Heart left ventricle (tissue), 16 donors: ENCODE results near the gene AK3. TPM values are rescaled to one million over a fixed set of nuclear protein-coding genes. Genes with fewer than 3 reads are reported as not detected.
"Not testable (repeated sequence)": the region's sequence is repeated elsewhere in the genome, so short reads cannot be mapped to it uniquely, and the experiment has no call there.

ENCODE experiments used
- ATAC-seq, 4 donors: fragments of 200-7000 bp; cut with Tn5 transposase; one replicate each; pipeline ENCODE4 v1.9.1; 2020 to 2022; ENCODE audit warnings: moderate library complexity in 4 of 4, mild to moderate bottlenecking in 3 of 4, moderate number of reproducible peaks in 1 of 4
- DNase-seq, 5 donors: peaks; one replicate each; pipeline ENCODE4 v3.0.0-alpha.2; 2020
- H3K27ac ChIP-seq, 12 donors: fragments of 200-600 bp; sonication (generic) in 4 of 12; one replicate each; pipeline versions ENCODE4 v1.5.0 to v1.8.0; 2016 to 2022; ENCODE audit warnings: mild to moderate bottlenecking in 2 of 12
- H3K27me3 ChIP-seq, 9 donors: fragments of 200-600 bp; sonication (generic) in 2 of 9; one replicate each; pipeline versions ENCODE4 v1.5.1 to v1.8.0; 2016 to 2022; ENCODE audit warnings: mild to moderate bottlenecking in 3 of 9
- H3K36me3 ChIP-seq, 9 donors: fragments of 200-600 bp; sonication (generic) in 2 of 9; one replicate each; pipeline versions ENCODE4 v1.5.0 to v1.8.0; 2018 to 2022; ENCODE audit warnings: mild to moderate bottlenecking in 2 of 9
- H3K4me1 ChIP-seq, 12 donors: fragments of 200-600 bp; sonication (generic) in 4 of 12; one replicate each; pipeline versions ENCODE4 v1.5.0 to v1.8.0; 2016 to 2022; ENCODE audit warnings: mild to moderate bottlenecking in 3 of 12
- H3K4me3 ChIP-seq, 12 donors: fragments of 200-600 bp; sonication (generic) in 4 of 12; one replicate each; pipeline versions ENCODE4 v1.5.0 to v1.8.0; 2017 to 2022; ENCODE audit warnings: mild to moderate bottlenecking in 9 of 12, moderate library complexity in 4 of 12
- H3K9me3 ChIP-seq, 12 donors: fragments of 200-600 bp; sonication (generic) in 4 of 12; one replicate each; pipeline versions ENCODE4 v1.5.0 to v1.8.0; 2016 to 2022; ENCODE audit warnings: mild to moderate bottlenecking in 1 of 12
- CTCF ChIP-seq, 12 donors: fragments of 200-600 bp; sonication (generic) in 4 of 12; IDR thresholded peaks; one replicate each; pipeline versions ENCODE4 v1.5.0 to v1.8.0; 2018 to 2022; ENCODE audit warnings: antibody characterized with exemption in 12 of 12, mild to moderate bottlenecking in 5 of 12
- POLR2A ChIP-seq, 2 donors: fragments of 450-650 bp; IDR thresholded peaks; one replicate each; pipeline ENCODE4 v1.6.1; 2017; ENCODE audit warnings: antibody characterized with exemption in 2 of 2, mild to moderate bottlenecking in 2 of 2, moderate library complexity in 2 of 2
- whole genome bisulfite sequencing, 4 donors: extraction: QIAGEN DNeasy Blood & Tissue Kit in 2 of 4; methylation state at CpG; one replicate each; pipeline versions ENCODE4 v1.1.5 to v1.1.7; 2013 to 2018; 5-methylcytosine and 5-hydroxymethylcytosine counted together
- intact Hi-C, 10 donors: fragments of 100-400 bp; cut with DNase I; formaldehyde crosslinking; loops; one replicate each; pipeline versions ENCODE4 v1.11.1 to v1.14.2; 2022
- polyA plus RNA-seq, 2 donors: library from polyadenylated mRNA; stranded (reverse); fragments of 200-250 nt; gene quantifications; one replicate each; pipeline ENCODE4 v1.2.3, GENCODE V29; 2013
- total RNA-seq, 9 donors: library from RNA; depleted of rRNA in 2 of 9; stranded (reverse); fragments of >200 nt in 2 of 9; fragmentation: NEBNext Ultra II Directional in 3 of 9; extraction: Animal tissue kit (Norgen Biotek cat#: 25700) in 3 of 9; gene quantifications; one replicate each; pipeline versions ENCODE4 v1.1.0 to v1.2.4, GENCODE V29; 2016 to 2023
- donor health status: ischemic (EF 13 %, LVEDD 7.1; RV severe dilation, severe dysfunction).
- donor health status: healthy with polysubstance abuse.
- donor health status: DM: no; HTN: yes; CAD: no.
- donor health status: DM: no; HTN: no; CAD: no.
- donor health status: ischemic (EF 25% LVEDD 6.9; RV normal size, moderate dysfunction).
- donor health status: ischemic (EF 25% LVEDD 5.7; RV mildly dilated, moderate dysfunction).
- donor health status: healthy.
- donor health status: DM: yes; HTN: yes; CAD: no.
- donor health status: ischemic (EF 35%, LVEDD 5.7; RV mildly dilated, moderate dysfunction).
- donor health status: nonischemic (EF 11% LVEDD 7.7; RV severe dilation, severe dysfunction).
- donor health status: DM: yes; HTN: yes; CAD: no.
- donor health status: PGD.
- donor health status: ischemic (EF 29% LVEDD 5.4; RV normal size, mild dysfunction).
- donor health status: nonischemic (EF 23%, LVEDD 6.1; RV moderate dilation, normal function).

AK3 gene
- total and polyA plus RNA-seq, 11 donors: 47.8 to 231 (median 149) TPM

GRCh38 chr9:4784403-4784802 is 43.4 kb upstream of the AK3 start:
- no peaks in the 10 kb centered on the region for H3K36me3 ChIP-seq
- no peaks in the 10 kb centered on the region for H3K4me1 ChIP-seq
- H3K27me3 ChIP-seq: peaks cover 0 to 4% (median 0%) of the 10 kb centered on the region in 9 donors
- intact Hi-C loops: no loop called here
- whole genome bisulfite sequencing, 4 donors: 76 to 82% (median 78%) methylated on average over 2 of the region's 2 CpGs
- no peak overlapping the region for H3K4me3 ChIP-seq
- H3K9me3 ChIP-seq: no peaks in the 10 kb centered on the region
- no peak overlapping the region for H3K27ac ChIP-seq
- DNase-seq: no peak
- TF ChIP-seq POLR2A (IDR thresholded peaks at IDR 0.05): no peak
- no peak for TF ChIP-seq CTCF (IDR thresholded peaks at IDR 0.05)
- no peak for ATAC-seq

GRCh38 chr9:4783191-4783590 is 42.2 kb upstream of the AK3 start:
- H3K4me1 ChIP-seq, intact Hi-C loops, DNase-seq, H3K27ac ChIP-seq, H3K36me3 ChIP-seq, ATAC-seq, H3K4me3 ChIP-seq, H3K9me3 ChIP-seq, H3K27me3 ChIP-seq: not testable (repeated sequence)
- 84 to 86% (median 85%) methylated on average over 4 of the region's 4 CpGs for WGBS, 4 donors

- Histone ChIP-seq H3K4me3 (no peak overlapping the region), H3K27ac (no peak overlapping the region), H3K36me3 (no peaks in the 10 kb centered on the region), H3K27me3 (peaks cover 0 to 4% (median 0%) of the 10 kb centered on the region in 9 donors), H3K4me1 (no peaks in the 10 kb centered on the region), H3K9me3 (no peaks in the 10 kb centered on the region)
- intact Hi-C loops: no loop called here
- ATAC-seq (no peak), DNase-seq (no peak)
- 59 to 70% (median 64%) methylated on average over 2 of the region's 2 CpGs for WGBS, 4 donors
- no peak for TF ChIP-seq CTCF (IDR thresholded peaks at IDR 0.05)
- no peak for TF ChIP-seq POLR2A (IDR thresholded peaks at IDR 0.05)
Measured at GRCh38 chr9:4781408-4781807, 40.4 kb upstream of the AK3 start.

GRCh38 chr9:4780651-4781050 is 39.6 kb upstream of the AK3 start:
- WGBS, 4 donors: 75 to 93% (median 88%) methylated on average over 1 of the region's 1 CpG
- TF ChIP-seq CTCF (IDR thresholded peaks at IDR 0.05) (no peak), POLR2A (IDR thresholded peaks at IDR 0.05) (no peak)
- Histone ChIP-seq H3K9me3 (no peaks in the 10 kb centered on the region), H3K27me3 (peaks cover 0 to 4% (median 0%) of the 10 kb centered on the region in 9 donors), H3K27ac (no peak overlapping the region), H3K4me1 (no peaks in the 10 kb centered on the region), H3K36me3 (no peaks in the 10 kb centered on the region), H3K4me3 (no peak overlapping the region)
- no peak for ATAC-seq
- intact Hi-C loops: no loop called here
- no peak for DNase-seq

GRCh38 chr9:4774958-4775357 is 34.0 kb upstream of the AK3 start:
- H3K4me1 ChIP-seq, H3K27ac ChIP-seq, ATAC-seq, H3K36me3 ChIP-seq, H3K4me3 ChIP-seq, DNase-seq, H3K27me3 ChIP-seq, H3K9me3 ChIP-seq, intact Hi-C loops: not testable (repeated sequence)
- WGBS, 4 donors: 67 to 84% (median 76%) methylated on average over 2 of the region's 2 CpGs
